Lower leg skin (tissue), 3 donors: ENCODE measurements around the gene GPBAR1.

Source experiments
- CTCF ChIP-seq, 3 donors: fragments of 450-650 bp; IDR thresholded peaks; one replicate each; pipeline ENCODE4 v1.5.1; 2016; ENCODE audit warnings: antibody characterized with exemption in 3 of 3, mild to moderate bottlenecking in 3 of 3, moderate library complexity in 2 of 3
- POLR2A ChIP-seq, 2 donors: fragments of 450-650 bp; IDR thresholded peaks; one replicate each; pipeline ENCODE4 v1.6.1; 2016 to 2017; ENCODE audit warnings: antibody characterized with exemption in 2 of 2, mild to moderate bottlenecking in 1 of 2, moderate library complexity in 1 of 2

- TF ChIP-seq CTCF (IDR thresholded peaks at IDR 0.05) (peak in 1 of 3 donors; percentile 15), POLR2A (IDR thresholded peaks at IDR 0.05) (no peak)
Measured at GRCh38 chr2:218217360-218218267, 43.2 kb upstream of the GPBAR1 start.
